ENCODE data around the gene MAGI1.

DNA sequence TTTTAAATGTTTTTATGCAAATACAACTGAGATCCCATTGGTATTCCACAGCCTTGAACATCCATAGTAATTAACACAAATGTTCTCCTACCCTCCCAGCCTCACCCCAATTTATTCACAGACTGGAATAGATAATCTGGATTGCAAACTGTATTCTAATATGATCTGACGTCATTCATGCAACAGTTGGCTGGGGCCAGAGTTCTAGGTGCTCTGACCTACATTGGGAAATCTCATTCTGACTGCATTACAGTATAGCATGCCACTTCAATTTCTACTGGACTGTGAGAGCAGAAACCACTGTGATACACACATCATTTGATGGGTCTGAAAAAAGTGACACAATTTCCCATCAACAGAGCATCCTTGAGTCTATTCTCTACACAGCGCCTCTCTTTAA is 403.1 kb downstream of the MAGI1 start:
- TF ChIP-seq, protein P1, sequence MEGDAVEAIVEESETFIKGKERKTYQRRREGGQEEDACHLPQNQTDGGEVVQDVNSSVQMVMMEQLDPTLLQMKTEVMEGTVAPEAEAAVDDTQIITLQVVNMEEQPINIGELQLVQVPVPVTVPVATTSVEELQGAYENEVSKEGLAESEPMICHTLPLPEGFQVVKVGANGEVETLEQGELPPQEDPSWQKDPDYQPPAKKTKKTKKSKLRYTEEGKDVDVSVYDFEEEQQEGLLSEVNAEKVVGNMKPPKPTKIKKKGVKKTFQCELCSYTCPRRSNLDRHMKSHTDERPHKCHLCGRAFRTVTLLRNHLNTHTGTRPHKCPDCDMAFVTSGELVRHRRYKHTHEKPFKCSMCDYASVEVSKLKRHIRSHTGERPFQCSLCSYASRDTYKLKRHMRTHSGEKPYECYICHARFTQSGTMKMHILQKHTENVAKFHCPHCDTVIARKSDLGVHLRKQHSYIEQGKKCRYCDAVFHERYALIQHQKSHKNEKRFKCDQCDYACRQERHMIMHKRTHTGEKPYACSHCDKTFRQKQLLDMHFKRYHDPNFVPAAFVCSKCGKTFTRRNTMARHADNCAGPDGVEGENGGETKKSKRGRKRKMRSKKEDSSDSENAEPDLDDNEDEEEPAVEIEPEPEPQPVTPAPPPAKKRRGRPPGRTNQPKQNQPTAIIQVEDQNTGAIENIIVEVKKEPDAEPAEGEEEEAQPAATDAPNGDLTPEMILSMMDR (IDR thresholded peaks at IDR 0.05; ENCODE audit: insufficient read depth, low read length, poor library complexity, severe bottlenecking), result no peak
- TF ChIP-seq EZH2phosphoT487 (conservative IDR thresholded peaks at IDR 0.05; ENCODE audit: low read length), result no peak
